Right lobe of liver (tissue), 6 donors: Measurements from ENCODE around the gene LRRC3. TPM values are rescaled to one million over a fixed set of nuclear protein-coding genes. Genes with fewer than 3 reads are reported as not detected.
A peak's percentile ranks its signal among the peaks of the same experiment; 100 is the strongest.

Source experiments
- ATAC-seq, 4 donors: fragments of 200-7000 bp; cut with Tn5 transposase; one replicate each; pipeline ENCODE4 v1.9.1; 2020; ENCODE audit warnings: mild to moderate bottlenecking in 4 of 4, moderate library complexity in 4 of 4
- DNase-seq, 3 donors: peaks; one replicate each; pipeline ENCODE4 v3.0.0-alpha.2; 2020
- H3K27ac ChIP-seq, 3 donors: fragments of 200-600 bp; one replicate each; pipeline ENCODE4 v1.8.0; 2022
- H3K27me3 ChIP-seq, 2 donors: fragments of 200-600 bp; one replicate each; pipeline ENCODE4 v1.8.0; 2022
- H3K36me3 ChIP-seq, 4 donors: fragments of 200-600 bp; sonication (generic) in 1 of 4; one replicate each; pipeline versions ENCODE4 v1.5.1 to v1.8.0; 2017 to 2022; ENCODE audit warnings: control low read depth in 1 of 4
- H3K4me1 ChIP-seq, 4 donors: fragments of 200-600 bp; sonication (generic) in 1 of 4; one replicate each; pipeline versions ENCODE4 v1.5.1 to v1.8.0; 2017 to 2022; ENCODE audit warnings: control low read depth in 1 of 4
- H3K4me3 ChIP-seq, 3 donors: fragments of 200-600 bp; one replicate each; pipeline ENCODE4 v1.8.0; 2022
- H3K9me3 ChIP-seq, 4 donors: fragments of 200-600 bp; sonication (generic) in 1 of 4; one replicate each; pipeline versions ENCODE4 v1.5.1 to v1.8.0; 2017 to 2022; ENCODE audit warnings: control low read depth in 1 of 4
- POLR2A ChIP-seq: fragments of 450-650 bp; IDR thresholded peaks from one replicate; pipeline ENCODE4 v1.6.1; 2017; ENCODE audit warnings: antibody characterized with exemption, mild to moderate bottlenecking
- WGBS: methylation state at CpG from one replicate; pipeline ENCODE4 v1.1.6; 2018; ENCODE audit warnings: low coverage, low lambda C conversion rate; ENCODE audit not compliant: insufficient coverage; ENCODE audit errors: missing lambda C conversion rate; 5-methylcytosine and 5-hydroxymethylcytosine counted together
- intact Hi-C, 2 donors: fragments of 100-400 bp; cut with DNase I; formaldehyde crosslinking; loops; one replicate each; pipeline versions ENCODE4 v1.11.2 to v1.14.1; 2022
- total RNA-seq, 6 experiments: library from RNA; depleted of rRNA in 2 of 6; stranded (reverse); fragments of >200 nt in 2 of 6; fragmentation: NEBNext Ultra II Directional in 3 of 6; extraction: Animal tissue kit (Norgen Biotek cat#: 25700) in 3 of 6; gene quantifications; one replicate each; pipeline versions ENCODE4 v1.1.0 to v1.2.4, GENCODE V29; 2016 to 2023
- TF ChIP-seq, protein P1 (sequence below), 4 donors: fragments of 200-600 bp in 3 of 4; fragments of 450-650 bp in 1 of 4; IDR thresholded peaks; one replicate each; pipeline versions ENCODE4 v1.5.1 to v1.8.0; 2016 to 2022; ENCODE audit warnings: antibody characterized with exemption in 4 of 4, mild to moderate bottlenecking in 2 of 4
- donor health status: DM: no; HTN: yes; CAD: no.
- donor health status: DM: no; HTN: no; CAD: no.
- donor health status: DM: no; HTN: no; CAD: no.
- donor health status: DM: no; HTN: yes; CAD: no.
- donor health status: DM: no; HTN: yes; CAD: no.

The LRRC3 gene
- total RNA-seq, 6 experiments from 2014 or later, result 7.5 to 19.3 (median 13.9) TPM

DNA sequence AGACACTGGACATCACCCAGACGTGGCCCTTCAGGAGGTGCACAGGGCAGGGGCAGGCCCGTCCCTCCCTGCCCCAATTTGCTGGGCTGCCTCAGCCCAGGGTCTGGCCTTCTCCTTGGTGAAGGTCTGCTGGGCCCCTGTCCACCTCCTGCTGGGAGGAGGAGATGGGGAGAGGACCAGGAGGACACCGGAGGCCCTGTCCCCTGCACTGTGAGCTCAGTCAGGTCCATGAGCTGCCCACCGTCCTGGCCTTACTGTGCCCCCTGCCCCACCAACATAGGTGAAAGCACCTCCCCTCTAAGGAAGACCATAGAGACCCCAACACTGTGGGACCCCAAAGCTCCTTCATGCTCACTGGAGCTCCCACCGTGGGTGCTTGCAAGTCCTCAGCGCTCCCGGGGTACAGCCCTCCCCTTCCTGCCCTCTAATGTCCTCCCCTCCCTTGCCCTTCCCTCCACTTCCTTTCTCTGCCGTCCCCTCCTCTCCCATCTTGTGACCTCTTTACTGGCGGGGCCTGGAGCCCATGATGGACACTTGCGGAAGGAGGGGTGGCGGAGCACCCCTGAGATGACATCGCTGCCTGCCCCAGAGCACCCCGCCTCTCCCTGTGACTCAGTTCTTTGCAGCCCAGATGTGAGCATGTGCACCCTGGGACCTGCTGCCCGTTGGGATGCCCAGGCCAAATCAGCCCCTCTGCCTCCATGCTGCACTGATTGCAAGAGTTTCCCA lies 4.6 kb downstream of the LRRC3 start:
- Histone ChIP-seq H3K27ac (peak overlapping the region in 2 of 3 donors; percentile 93 to 97), H3K36me3 (no peaks in the 10 kb centered on the region), H3K4me1 (peaks cover 0 to 42% (median 12%) of the 10 kb centered on the region in 4 donors), H3K27me3 (no peaks in the 10 kb centered on the region), H3K4me3 (no peak overlapping the region), H3K9me3 (no peaks in the 10 kb centered on the region)
- TF ChIP-seq POLR2A, result no peak
- TF ChIP-seq, protein P1, sequence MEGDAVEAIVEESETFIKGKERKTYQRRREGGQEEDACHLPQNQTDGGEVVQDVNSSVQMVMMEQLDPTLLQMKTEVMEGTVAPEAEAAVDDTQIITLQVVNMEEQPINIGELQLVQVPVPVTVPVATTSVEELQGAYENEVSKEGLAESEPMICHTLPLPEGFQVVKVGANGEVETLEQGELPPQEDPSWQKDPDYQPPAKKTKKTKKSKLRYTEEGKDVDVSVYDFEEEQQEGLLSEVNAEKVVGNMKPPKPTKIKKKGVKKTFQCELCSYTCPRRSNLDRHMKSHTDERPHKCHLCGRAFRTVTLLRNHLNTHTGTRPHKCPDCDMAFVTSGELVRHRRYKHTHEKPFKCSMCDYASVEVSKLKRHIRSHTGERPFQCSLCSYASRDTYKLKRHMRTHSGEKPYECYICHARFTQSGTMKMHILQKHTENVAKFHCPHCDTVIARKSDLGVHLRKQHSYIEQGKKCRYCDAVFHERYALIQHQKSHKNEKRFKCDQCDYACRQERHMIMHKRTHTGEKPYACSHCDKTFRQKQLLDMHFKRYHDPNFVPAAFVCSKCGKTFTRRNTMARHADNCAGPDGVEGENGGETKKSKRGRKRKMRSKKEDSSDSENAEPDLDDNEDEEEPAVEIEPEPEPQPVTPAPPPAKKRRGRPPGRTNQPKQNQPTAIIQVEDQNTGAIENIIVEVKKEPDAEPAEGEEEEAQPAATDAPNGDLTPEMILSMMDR (IDR thresholded peaks at IDR 0.05), result no peak
- ATAC-seq (no peak), DNase-seq (no peak)
- 65% methylated on average over 8 of the region's 14 CpGs for WGBS
- intact Hi-C loops, result no loop called here

DNA sequence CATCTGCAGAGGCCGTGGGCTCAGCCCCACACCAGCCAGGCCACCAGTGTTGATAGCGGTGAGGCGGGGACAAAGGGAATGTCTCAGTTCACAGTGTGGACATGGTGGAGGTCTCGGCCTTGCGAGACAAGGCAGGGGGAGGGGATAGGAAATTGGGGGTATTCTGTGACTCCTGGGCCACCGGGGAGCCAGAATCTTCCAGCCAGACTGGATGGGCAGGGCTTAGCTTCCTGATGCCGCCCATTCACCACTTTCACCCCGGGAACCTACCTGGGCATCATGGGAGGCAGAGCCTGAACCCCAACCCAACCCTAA lies 5.1 kb downstream of the LRRC3 start:
- no peaks in the 10 kb centered on the region for H3K9me3 ChIP-seq
- intact Hi-C loops, result no loop called here
- H3K4me1 ChIP-seq, result peaks cover 0 to 42% (median 12%) of the 10 kb centered on the region in 4 donors
- ATAC-seq (no peak), DNase-seq (no peak)
- H3K4me3 ChIP-seq, result no peak overlapping the region
- H3K36me3 ChIP-seq, result no peaks in the 10 kb centered on the region
- H3K27me3 ChIP-seq, result no peaks in the 10 kb centered on the region
- peak overlapping the region in 1 of 3 donors; percentile 88 for H3K27ac ChIP-seq
- TF ChIP-seq, protein P1 (IDR thresholded peaks at IDR 0.05), result no peak
- no peak for TF ChIP-seq POLR2A
- no CpG with 5 or more reads among the region's 8 CpGs for WGBS

DNA sequence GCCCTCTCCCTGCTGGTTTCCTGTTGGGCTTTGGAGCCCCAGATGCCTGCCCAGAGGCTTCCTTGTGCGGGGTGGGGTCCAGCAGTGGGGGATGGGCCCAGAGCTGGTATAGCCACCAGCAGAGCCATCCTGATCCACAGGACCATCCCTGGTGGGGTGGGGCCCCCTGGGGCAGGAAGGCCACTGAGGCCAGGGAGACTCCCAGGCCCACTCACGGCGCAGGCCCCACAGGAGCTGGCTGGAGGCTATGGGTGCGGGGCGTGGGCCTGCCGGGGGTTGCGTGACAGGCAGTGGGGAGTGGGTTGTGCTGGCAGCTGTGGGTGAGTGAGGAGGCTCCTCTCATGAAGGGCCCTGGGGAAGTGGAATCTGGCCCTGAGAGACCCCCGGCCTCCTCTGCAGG lies 5.7 kb downstream of the LRRC3 start:
- no peaks in the 10 kb centered on the region for H3K9me3 ChIP-seq
- intact Hi-C loops, result no loop called here
- peaks cover 0 to 42% (median 12%) of the 10 kb centered on the region in 4 donors for H3K4me1 ChIP-seq
- peak overlapping the region; percentile 31 to 88 (median 72) for H3K27ac ChIP-seq
- ATAC-seq (no peak), DNase-seq (peak in 2 of 3 donors; percentile 22 to 48)
- no peaks in the 10 kb centered on the region for H3K36me3 ChIP-seq
- WGBS, result 63% methylated on average over 1 of the region's 8 CpGs
- no peaks in the 10 kb centered on the region for H3K27me3 ChIP-seq
- H3K4me3 ChIP-seq, result no peak overlapping the region
- TF ChIP-seq, protein P1 (IDR thresholded peaks at IDR 0.05), result no peak
- no peak for TF ChIP-seq POLR2A

DNA sequence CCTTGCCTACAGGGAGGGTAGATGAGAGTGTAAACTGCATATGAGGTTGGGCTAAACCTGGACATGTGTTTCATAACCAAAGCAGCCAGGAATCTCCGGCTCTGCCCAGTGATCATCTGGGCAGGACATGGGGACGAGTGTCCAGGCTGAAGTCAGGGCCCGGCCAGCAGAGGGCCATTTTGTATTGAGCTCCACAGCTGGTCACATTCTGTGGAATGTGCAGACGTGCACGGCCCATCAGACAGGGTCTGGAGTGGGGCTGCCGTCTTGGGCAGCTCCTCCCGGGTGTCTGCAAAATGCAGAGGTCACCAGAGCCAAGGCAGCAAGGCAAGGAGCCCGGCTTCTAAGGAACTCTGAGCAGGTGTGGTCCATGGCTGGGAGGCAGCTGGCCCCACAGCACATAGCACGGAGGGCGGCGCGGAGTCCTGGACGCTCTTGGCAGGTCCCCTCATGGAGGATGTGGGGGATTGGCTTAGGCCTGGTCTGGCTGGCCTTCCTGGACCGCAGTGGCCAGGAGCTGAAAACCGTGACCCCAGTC lies 6.2 kb downstream of the LRRC3 start:
- no peaks in the 10 kb centered on the region for H3K9me3 ChIP-seq
- intact Hi-C loops, result no loop called here
- peak; percentile 73 to 84 (median 79) for DNase-seq
- H3K4me3 ChIP-seq, result no peak overlapping the region
- ATAC-seq, result peak; percentile 70 to 75 (median 72)
- 7% methylated on average over 6 of the region's 15 CpGs for WGBS
- H3K27me3 ChIP-seq, result no peaks in the 10 kb centered on the region
- peaks cover 0 to 41% (median 12%) of the 10 kb centered on the region in 4 donors for H3K4me1 ChIP-seq
- no peaks in the 10 kb centered on the region for H3K36me3 ChIP-seq
- H3K27ac ChIP-seq, result peak overlapping the region; percentile 31 to 88 (median 72)
- no peak for TF ChIP-seq POLR2A
- TF ChIP-seq, protein P1 (IDR thresholded peaks at IDR 0.05), result peak; percentile 52 to 72 (median 65)
